Measurements from ENCODE around the gene RUFY1. TPM values are rescaled to one million over a fixed set of nuclear protein-coding genes. Genes with fewer than 3 reads are reported as not detected.
"Not testable (repeated sequence)": the region's sequence is repeated elsewhere in the genome, so short reads cannot be mapped to it uniquely, and the experiment has no call there.

The RUFY1 gene
- total and polyA plus RNA-seq, 9 of the 15 experiments (the other 6 are each of a cell fraction or from before 2014, with no cell fraction given), result 5.0 to 41.7 (median 29.6) TPM

DNA sequence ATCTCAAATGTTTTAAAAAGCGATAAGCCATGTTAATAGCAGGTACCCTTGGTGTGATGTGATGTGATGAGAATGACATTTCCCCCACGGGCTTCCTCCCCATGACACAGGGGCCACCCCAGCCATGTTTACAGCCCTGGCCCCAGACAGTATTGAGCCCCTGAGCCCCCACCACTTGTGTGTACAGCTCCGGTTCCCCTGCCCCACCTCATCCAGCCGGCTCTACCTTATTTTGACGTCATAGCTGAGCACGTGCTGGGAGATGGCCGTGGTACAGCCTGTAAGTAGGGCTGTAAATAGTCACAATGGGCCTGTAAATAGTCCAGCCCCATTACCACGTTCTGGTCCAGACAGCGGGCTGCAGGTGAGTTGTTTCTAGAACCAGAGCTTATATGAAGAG lies 98.1 kb downstream of the RUFY1 start:
- intact Hi-C loops (cut with micrococcal nuclease), result no loop called here
- H3K79me2 ChIP-seq (ENCODE audit: control insufficient read depth, insufficient read depth, low read length), result no peaks in the 10 kb centered on the region
- no peaks in the 10 kb centered on the region for H3K9me3 ChIP-seq (replicated peaks; ENCODE audit: control insufficient read depth, insufficient read depth, low read depth, low read length)
- H3K27ac ChIP-seq (ENCODE audit: extremely low read depth, low read depth, low read length), result no peak overlapping the region
- no peak overlapping the region for H2AFZ ChIP-seq (ENCODE audit: low read depth, low read length)
- H3K4me2 ChIP-seq (ENCODE audit: insufficient read depth, low read length), result no peak overlapping the region
- in situ Hi-C loops (cut with MboI), result loop anchor here (5.0 kb wide), 1 partner anchor 1671 kb away; no protein-coding TSS in a partner anchor
- BruUV-seq (replicated peaks), result no TSS peak
- H3K27me3 ChIP-seq (ENCODE audit: control insufficient read depth in 2 of 2, insufficient read depth in 2 of 2, low read length in 2 of 2), result peaks cover 7 to 17% of the 10 kb centered on the region in 2 experiments
- H3K9me1 ChIP-seq (ENCODE audit: control insufficient read depth, insufficient read depth, low read length), result no peaks in the 10 kb centered on the region
- no peaks in the 10 kb centered on the region for H3K36me3 ChIP-seq (ENCODE audit: control insufficient read depth, insufficient read depth, low read length)
- no peak overlapping the region for H3K4me3 ChIP-seq
- ChIA-PET CTCF (ENCODE audit: low intra/inter-chr PET ratio) (no interaction called here), POLR2A (no interaction called here)
- ATAC-seq (no peak), FAIRE-seq (no peak), DNase-seq (ENCODE audit: extremely low read depth in 1 of 4, low spot score in 3 of 4) (peak in 1 of 4 experiments; percentile 3)
- 20% methylated on average over 9 of the region's 9 CpGs for WGBS (ENCODE audit: insufficient coverage, low coverage, missing lambda C conversion rate)
- no peak for TF ChIP-seq PYGO2 (tag; IDR thresholded peaks at IDR 0.05)
- 0 out of 2 replicates have a peak, but pooled peaks have one; percentile 15 for TF ChIP-seq CREM (IDR thresholded peaks at IDR 0.05; ENCODE audit: low read depth)
- 0 out of 2 replicates have a peak, but pooled peaks have one; percentile 18 for TF ChIP-seq BHLHE40 (IDR thresholded peaks at IDR 0.05; ENCODE audit: low read length)
- no peak for TF ChIP-seq KDM1A (IDR thresholded peaks at IDR 0.05)
- no peak for TF ChIP-seq NR2C2 (CRISPR knock-in tag; IDR thresholded peaks at IDR 0.05)
- TF ChIP-seq NR2C2 (tag; IDR thresholded peaks at IDR 0.05), result no peak
- no peak for TF ChIP-seq ZNF224 (CRISPR knock-in tag; IDR thresholded peaks at IDR 0.05)
- peaks cover 0 to 4% of the 10 kb centered on the region in 2 experiments; a peak in 2 of 5 replicates for H3K4me1 ChIP-seq (replicated peaks in 1 of 2; ENCODE audit: control insufficient read depth in 2 of 2, insufficient read depth in 2 of 2, low read length in 2 of 2)
- H3K9ac ChIP-seq (ENCODE audit: insufficient read depth in 1 of 2, low read depth in 2 of 2, low read length in 2 of 2), result no peak overlapping the region
- H4K20me1 ChIP-seq (replicated peaks; ENCODE audit: control insufficient read depth, insufficient read depth, low read length), result no peaks in the 10 kb centered on the region

- H3K9ac ChIP-seq (ENCODE audit: insufficient read depth in 1 of 2, low read depth in 2 of 2, low read length in 2 of 2); H4K20me1 ChIP-seq (replicated peaks; ENCODE audit: control insufficient read depth, insufficient read depth, low read length); H3K9me1 ChIP-seq (ENCODE audit: control insufficient read depth, insufficient read depth, low read length); BruUV-seq (replicated peaks); H3K27ac ChIP-seq (ENCODE audit: extremely low read depth, low read depth, low read length); H2AFZ ChIP-seq (ENCODE audit: low read depth, low read length); H3K36me3 ChIP-seq (ENCODE audit: control insufficient read depth, insufficient read depth, low read length); FAIRE-seq; H3K4me2 ChIP-seq (ENCODE audit: insufficient read depth, low read length); intact Hi-C loops (cut with micrococcal nuclease); H3K9me3 ChIP-seq (replicated peaks; ENCODE audit: control insufficient read depth, insufficient read depth, low read depth, low read length); H3K4me1 ChIP-seq (replicated peaks in 1 of 2; ENCODE audit: control insufficient read depth in 2 of 2, insufficient read depth in 2 of 2, low read length in 2 of 2); H3K4me3 ChIP-seq; ATAC-seq; DNase-seq (ENCODE audit: extremely low read depth in 1 of 4, low spot score in 3 of 4); CTCF ChIA-PET (ENCODE audit: low intra/inter-chr PET ratio); H3K79me2 ChIP-seq (ENCODE audit: control insufficient read depth, insufficient read depth, low read length): not testable (repeated sequence)
- POLR2A ChIA-PET, result interaction anchor here (1.0 kb wide), 1 partner anchor 25 kb away, joined by 3 read pairs; no protein-coding TSS in a partner anchor
- in situ Hi-C loops (cut with MboI), result loop anchor here (5.0 kb wide), 1 partner anchor 1672 kb away; no protein-coding TSS in a partner anchor
- H3K27me3 ChIP-seq (ENCODE audit: control insufficient read depth in 2 of 2, insufficient read depth in 2 of 2, low read length in 2 of 2), result peaks cover 4 to 11% of the 10 kb centered on the region in 2 experiments; a peak in 4 of 5 replicates
- 18% methylated on average over 8 of the region's 10 CpGs for WGBS (ENCODE audit: insufficient coverage, low coverage, missing lambda C conversion rate)
Observed at GRCh38 chr5:179649166-179649703, 98.9 kb downstream of the RUFY1 start.

DNA sequence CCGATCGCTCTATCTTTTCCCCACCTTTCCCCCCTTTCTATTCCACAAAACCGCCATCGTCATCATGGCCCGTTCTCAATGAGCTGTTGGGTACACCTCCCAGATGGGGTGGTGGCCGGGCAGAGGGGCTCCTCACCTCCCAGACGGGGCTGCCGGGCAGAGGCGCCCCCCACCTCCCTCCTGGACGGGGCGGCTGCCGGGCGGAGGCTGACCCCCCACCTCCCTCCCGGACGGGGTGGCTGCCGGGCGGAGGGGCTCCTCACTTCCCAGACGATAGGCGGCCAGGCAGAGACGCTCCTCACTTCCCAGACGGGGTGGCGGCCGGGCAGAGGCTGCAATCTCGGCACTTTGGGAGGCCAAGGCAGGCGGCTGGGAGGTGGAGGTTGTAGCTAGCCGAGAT lies 99.9 kb downstream of the RUFY1 start:
- H3K4me2 ChIP-seq (ENCODE audit: insufficient read depth, low read length); ATAC-seq; H3K36me3 ChIP-seq (ENCODE audit: control insufficient read depth, insufficient read depth, low read length); H3K79me2 ChIP-seq (ENCODE audit: control insufficient read depth, insufficient read depth, low read length); H3K4me3 ChIP-seq; H3K27ac ChIP-seq (ENCODE audit: extremely low read depth, low read depth, low read length); H4K20me1 ChIP-seq (replicated peaks; ENCODE audit: control insufficient read depth, insufficient read depth, low read length); FAIRE-seq; POLR2A ChIA-PET; H3K4me1 ChIP-seq (replicated peaks in 1 of 2; ENCODE audit: control insufficient read depth in 2 of 2, insufficient read depth in 2 of 2, low read length in 2 of 2); H3K9me3 ChIP-seq (replicated peaks; ENCODE audit: control insufficient read depth, insufficient read depth, low read depth, low read length); H3K9ac ChIP-seq (ENCODE audit: insufficient read depth in 1 of 2, low read depth in 2 of 2, low read length in 2 of 2); BruUV-seq (replicated peaks); H3K9me1 ChIP-seq (ENCODE audit: control insufficient read depth, insufficient read depth, low read length); H2AFZ ChIP-seq (ENCODE audit: low read depth, low read length); DNase-seq (ENCODE audit: extremely low read depth in 1 of 4, low spot score in 3 of 4); in situ Hi-C loops (cut with MboI); intact Hi-C loops (cut with micrococcal nuclease); CTCF ChIA-PET (ENCODE audit: low intra/inter-chr PET ratio): not testable (repeated sequence)
- 60% methylated on average over 2 of the region's 26 CpGs for WGBS (ENCODE audit: insufficient coverage, low coverage, missing lambda C conversion rate)
- peaks cover 2 to 11% of the 10 kb centered on the region in 2 experiments; a peak in 4 of 5 replicates for H3K27me3 ChIP-seq (ENCODE audit: control insufficient read depth in 2 of 2, insufficient read depth in 2 of 2, low read length in 2 of 2)
